ENCODE measurements around the gene NBPF4. TPM values are rescaled to one million over a fixed set of nuclear protein-coding genes. Genes with fewer than 3 reads are reported as not detected.

Gene NBPF4
- total RNA-seq, 1 experiment from 2014 or later = not detected

GRCh38 chr1:108199201-108199691 is 44.6 kb downstream of the NBPF4 start:
- Histone ChIP-seq H3K27me3 (replicated peaks; ENCODE audit: insufficient read depth, low read depth, low read length, poor library complexity) (no peaks in the 10 kb centered on the region), H3K9me3 (ENCODE audit: low read depth, low read length, poor library complexity, severe bottlenecking) (peaks cover 20% of the 10 kb centered on the region), H3K4me3 (ENCODE audit: low read depth, low read length, poor library complexity, severe bottlenecking) (peak overlapping the region; percentile 90), H3K4me1 (ENCODE audit: insufficient read depth, low read length, poor library complexity, severe bottlenecking) (peaks cover 9% of the 10 kb centered on the region), H3K36me3 (ENCODE audit: insufficient read depth, low read length, poor library complexity, severe bottlenecking) (peaks cover 34% of the 10 kb centered on the region), H3K27ac (ENCODE audit: low read depth, low read length, poor library complexity, severe bottlenecking) (peak overlapping the region; percentile 83)
- no TSS peak for BruUV-seq (replicated peaks)
- TF ChIP-seq EZH2 (IDR thresholded peaks at IDR 0.05; ENCODE audit: borderline replicate concordance, low read depth, low read length, poor library complexity, severe bottlenecking) (no peak), CTCF (conservative IDR thresholded peaks at IDR 0.05; ENCODE audit: low read depth, low read length) (no peak)
- peak; percentile 51 for DNase-seq (ENCODE audit: low spot score)
- intact Hi-C loops (cut with micrococcal nuclease; ENCODE audit: unreplicated experiment) = no loop called here
- ChIA-PET POLR2A (ENCODE audit: low non-redundant PET) (no interaction called here), CTCF (no interaction called here)

- peaks cover 38% of the 10 kb centered on the region for H3K36me3 ChIP-seq (ENCODE audit: insufficient read depth, low read length, poor library complexity, severe bottlenecking)
- intact Hi-C loops (cut with micrococcal nuclease; ENCODE audit: unreplicated experiment) = no loop called here
- no peak overlapping the region for H3K27ac ChIP-seq (ENCODE audit: low read depth, low read length, poor library complexity, severe bottlenecking)
- no peak overlapping the region for H3K4me3 ChIP-seq (ENCODE audit: low read depth, low read length, poor library complexity, severe bottlenecking)
- H3K9me3 ChIP-seq (ENCODE audit: low read depth, low read length, poor library complexity, severe bottlenecking) = peaks cover 20% of the 10 kb centered on the region
- H3K4me1 ChIP-seq (ENCODE audit: insufficient read depth, low read length, poor library complexity, severe bottlenecking) = peaks cover 5% of the 10 kb centered on the region
- DNase-seq (ENCODE audit: low spot score) = no peak
- POLR2A ChIA-PET (ENCODE audit: low non-redundant PET) = no interaction called here
- no TSS peak for BruUV-seq (replicated peaks)
- no peaks in the 10 kb centered on the region for H3K27me3 ChIP-seq (replicated peaks; ENCODE audit: insufficient read depth, low read depth, low read length, poor library complexity)
- TF ChIP-seq EZH2 (IDR thresholded peaks at IDR 0.05; ENCODE audit: borderline replicate concordance, low read depth, low read length, poor library complexity, severe bottlenecking) = no peak
- TF ChIP-seq CTCF (conservative IDR thresholded peaks at IDR 0.05; ENCODE audit: low read depth, low read length) = no peak
- CTCF ChIA-PET = no interaction called here
These were observed 49.8 kb downstream of the NBPF4 start for GRCh38 chr1:108194051-108194450.

DNA sequence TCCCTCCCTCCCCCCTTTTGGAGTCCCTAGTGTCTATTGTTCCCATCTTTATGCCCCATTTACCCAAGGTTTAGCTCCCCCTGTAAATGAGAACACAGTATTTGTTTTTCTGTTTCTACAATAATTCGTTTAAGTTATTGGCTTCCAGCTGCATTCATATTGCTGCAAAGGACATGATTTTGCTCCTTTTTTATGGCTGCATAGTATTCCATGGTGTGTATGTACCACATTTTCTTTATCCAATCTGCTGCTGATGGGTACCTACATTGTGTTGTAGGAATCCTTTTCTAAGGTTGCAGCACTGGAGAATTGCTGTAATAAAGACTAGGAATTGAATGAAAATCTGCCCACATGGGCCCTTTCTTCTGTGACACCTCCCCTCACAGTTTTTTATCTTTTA is 50.5 kb downstream of the NBPF4 start:
- TF ChIP-seq CTCF (conservative IDR thresholded peaks at IDR 0.05; ENCODE audit: low read depth, low read length) = no peak
- TF ChIP-seq EZH2 (IDR thresholded peaks at IDR 0.05; ENCODE audit: borderline replicate concordance, low read depth, low read length, poor library complexity, severe bottlenecking) = no peak
- Histone ChIP-seq H3K9me3 (ENCODE audit: low read depth, low read length, poor library complexity, severe bottlenecking) (peaks cover 20% of the 10 kb centered on the region), H3K4me3 (ENCODE audit: low read depth, low read length, poor library complexity, severe bottlenecking) (no peak overlapping the region), H3K36me3 (ENCODE audit: insufficient read depth, low read length, poor library complexity, severe bottlenecking) (peaks cover 38% of the 10 kb centered on the region), H3K27ac (ENCODE audit: low read depth, low read length, poor library complexity, severe bottlenecking) (no peak overlapping the region), H3K4me1 (ENCODE audit: insufficient read depth, low read length, poor library complexity, severe bottlenecking) (no peaks in the 10 kb centered on the region), H3K27me3 (replicated peaks; ENCODE audit: insufficient read depth, low read depth, low read length, poor library complexity) (no peaks in the 10 kb centered on the region)
- ChIA-PET POLR2A (ENCODE audit: low non-redundant PET) (no interaction called here), CTCF (no interaction called here)
- no TSS peak for BruUV-seq (replicated peaks)
- DNase-seq (ENCODE audit: low spot score) = no peak
- intact Hi-C loops (cut with micrococcal nuclease; ENCODE audit: unreplicated experiment) = no loop called here

Measured in A673 (cell line).